ENCODE measurements around the gene GUCY1A1. TPM values are rescaled to one million over a fixed set of nuclear protein-coding genes. Genes with fewer than 3 reads are reported as not detected.

GUCY1A1 gene
- total and polyA plus RNA-seq, 2 of the 4 experiments (the other 2 are of a cell fraction) = 0.19 to 0.54 TPM

GRCh38 chr4:155761047-155761446, 94.4 kb downstream of the GUCY1A1 start:
- ChIA-PET CTCF (no interaction called here), POLR2A (ENCODE audit: unreplicated experiment) (no interaction called here)
- Histone ChIP-seq H2BK15ac (ENCODE audit: low read depth, low read length) (no peak overlapping the region), H4K91ac (ENCODE audit: insufficient read depth, low read depth, low read length) (no peak overlapping the region), H3K14ac (replicated peaks; ENCODE audit: low read depth, low read length) (no peak overlapping the region), H4K5ac (ENCODE audit: low read depth, low read length) (no peak overlapping the region), H2AK9ac (replicated peaks; ENCODE audit: low read depth, low read length, poor library complexity) (no peak overlapping the region), H3K27me3 (ENCODE audit: control insufficient read depth, insufficient read depth, low read length) (no peaks in the 10 kb centered on the region), H2AK5ac (ENCODE audit: low read depth, low read length) (no peak overlapping the region), H3K4me3 (ENCODE audit: insufficient read depth, low read depth, low read length) (no peak overlapping the region), H2BK120ac (ENCODE audit: low read depth, low read length) (no peak overlapping the region), H3K4ac (ENCODE audit: low read depth, low read length) (no peak overlapping the region), H3K9me3 (ENCODE audit: control insufficient read depth, insufficient read depth, low read length) (no peaks in the 10 kb centered on the region), H3K4me2 (ENCODE audit: low read depth, low read length) (no peak overlapping the region), H3K79me1 (ENCODE audit: low read depth in 1 of 2, low read length in 2 of 2) (no peaks in the 10 kb centered on the region), H3K18ac (ENCODE audit: low read depth, low read length) (no peak overlapping the region), H2BK20ac (ENCODE audit: low read depth, low read length) (no peak overlapping the region), H2AFZ (replicated peaks; ENCODE audit: low read length, poor library complexity) (no peak overlapping the region), H2BK5ac (ENCODE audit: low read depth, low read length, poor library complexity, severe bottlenecking) (no peak overlapping the region), H3K27ac (ENCODE audit: insufficient read depth, low read length) (no peak overlapping the region), H3K9me1 (ENCODE audit: insufficient read depth, low read length) (no peaks in the 10 kb centered on the region), H3K9ac (ENCODE audit: low read depth, low read length) (no peak overlapping the region), H3K4me1 (ENCODE audit: control insufficient read depth, insufficient read depth, low read length) (peaks cover 5% of the 10 kb centered on the region; the same call in 1 of the 2 replicates), H3K23ac (ENCODE audit: low read depth, low read length) (no peak overlapping the region), H3K56ac (ENCODE audit: extremely low read depth, insufficient read depth, low read length) (no peak overlapping the region), H3K36me3 (ENCODE audit: control insufficient read depth, insufficient read depth, low read length) (no peaks in the 10 kb centered on the region; the same call in 1 of the 2 replicates), H4K20me1 (ENCODE audit: insufficient read depth, low read length) (no peaks in the 10 kb centered on the region), H4K8ac (ENCODE audit: low read depth in 2 of 2, low read length in 2 of 2) (no peak overlapping the region)
- in situ Hi-C loops (cut with MboI; ENCODE audit: low sequenced_read_pairs) (no loop called here), dilution Hi-C loops (cut with HindIII; ENCODE audit: low sequenced_read_pairs, unreplicated experiment) (no loop called here), intact Hi-C loops (cut with micrococcal nuclease) (no loop called here)
- WGBS, 2 experiments (ENCODE audit: extremely low coverage in 2 of 2, insufficient read length in 1 of 2) = no CpG with 5 or more reads among the region's 3 CpGs
- BruUV-seq (replicated peaks) = no TSS peak
- TF ChIP-seq CHD1 (IDR thresholded peaks at IDR 0.05; ENCODE audit: low read depth, low read length) (no peak), FOS (IDR thresholded peaks at IDR 0.05; ENCODE audit: low read depth, low read length) (no peak), MAFK (IDR thresholded peaks at IDR 0.05; ENCODE audit: low read depth, low read length) (peak; percentile 63)
- ATAC-seq (ENCODE audit: low read depth) (no peak), DNase-seq (no peak)
